HG02623 (cell line): ENCODE data around the gene STAP1.
"Not testable (repeated sequence)": the region's sequence is repeated elsewhere in the genome, so short reads cannot be mapped to it uniquely, and the experiment has no call there.

Experiments
- ATAC-seq: cut with Tn5 transposase; IDR thresholded peaks from one replicate; pipeline ENCODE4 v1.9.1; 2021; ENCODE audit warnings: moderate library complexity; ENCODE audit not compliant: unreplicated experiment

STAP1 gene, protein sequence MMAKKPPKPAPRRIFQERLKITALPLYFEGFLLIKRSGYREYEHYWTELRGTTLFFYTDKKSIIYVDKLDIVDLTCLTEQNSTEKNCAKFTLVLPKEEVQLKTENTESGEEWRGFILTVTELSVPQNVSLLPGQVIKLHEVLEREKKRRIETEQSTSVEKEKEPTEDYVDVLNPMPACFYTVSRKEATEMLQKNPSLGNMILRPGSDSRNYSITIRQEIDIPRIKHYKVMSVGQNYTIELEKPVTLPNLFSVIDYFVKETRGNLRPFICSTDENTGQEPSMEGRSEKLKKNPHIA

DNA sequence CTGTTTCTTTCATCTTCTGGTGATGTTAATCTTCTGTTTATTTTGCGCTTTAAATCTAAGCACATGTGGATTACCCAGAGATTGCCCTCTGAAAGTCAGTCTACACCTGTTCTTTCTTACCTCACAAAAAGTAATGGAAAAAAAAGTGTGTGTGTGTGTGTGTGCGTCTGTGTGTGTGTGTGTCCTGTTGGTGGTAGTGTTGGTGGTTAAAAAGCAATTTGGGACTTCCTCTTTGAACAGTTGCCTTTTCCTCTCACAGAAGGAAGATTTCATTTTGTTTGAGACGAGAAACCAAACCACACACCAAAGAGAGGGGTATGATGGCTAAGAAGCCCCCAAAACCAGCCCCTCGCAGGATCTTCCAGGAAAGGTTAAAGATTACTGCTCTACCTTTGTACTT, at the start of gene STAP1:
STAP1 (plus strand) TSS at position 235 of the 400 bp plus-strand sequence; CDS start at position 318, 83 bp downstream.
- ATAC-seq: peak; percentile 66

- no peak for ATAC-seq
These were observed 46.0 kb upstream of the STAP1 start for GRCh38 chr4:67512501-67512900.

- no peak for ATAC-seq
These were observed 38.4 kb upstream of the STAP1 start for GRCh38 chr4:67520141-67520540.

DNA sequence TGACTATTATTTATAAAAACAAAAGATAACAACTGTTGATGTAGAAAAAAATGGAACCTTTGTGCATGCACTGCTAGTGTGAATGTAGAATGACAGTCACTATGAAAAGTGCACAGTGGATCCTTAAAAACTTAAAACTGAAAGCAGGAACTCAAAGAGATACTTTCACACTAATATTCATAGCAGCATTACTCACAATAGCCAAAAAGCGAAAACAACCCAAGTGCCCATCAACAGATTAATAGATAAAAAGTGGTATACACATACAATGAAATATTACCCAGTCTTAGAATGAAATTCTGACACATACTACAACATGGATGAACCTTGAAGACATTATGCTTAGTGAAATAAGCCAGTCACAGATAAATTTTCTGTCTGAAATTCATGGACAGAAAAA, 37.0 kb upstream of the STAP1 start:
- ATAC-seq: peak; percentile 43

DNA sequence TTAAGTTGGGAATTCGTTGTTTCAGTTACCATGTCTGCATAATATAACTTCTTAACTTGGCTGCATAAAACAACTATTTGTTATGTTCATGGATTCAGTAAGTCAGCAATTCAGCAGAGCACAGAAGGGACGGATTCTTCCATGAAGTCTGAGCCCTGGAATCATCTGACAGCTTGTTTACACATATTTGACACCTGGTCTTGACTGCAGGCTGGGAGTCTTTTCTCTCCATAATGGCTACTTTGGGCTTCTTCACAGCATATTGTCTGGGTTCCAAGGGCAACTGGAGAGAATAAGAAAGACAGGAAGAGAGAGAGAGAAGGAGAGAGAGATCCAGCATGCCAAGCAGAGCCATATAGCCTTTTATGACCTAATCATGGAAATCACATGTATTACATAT, 36.3 kb upstream of the STAP1 start:
- ATAC-seq: no peak

DNA sequence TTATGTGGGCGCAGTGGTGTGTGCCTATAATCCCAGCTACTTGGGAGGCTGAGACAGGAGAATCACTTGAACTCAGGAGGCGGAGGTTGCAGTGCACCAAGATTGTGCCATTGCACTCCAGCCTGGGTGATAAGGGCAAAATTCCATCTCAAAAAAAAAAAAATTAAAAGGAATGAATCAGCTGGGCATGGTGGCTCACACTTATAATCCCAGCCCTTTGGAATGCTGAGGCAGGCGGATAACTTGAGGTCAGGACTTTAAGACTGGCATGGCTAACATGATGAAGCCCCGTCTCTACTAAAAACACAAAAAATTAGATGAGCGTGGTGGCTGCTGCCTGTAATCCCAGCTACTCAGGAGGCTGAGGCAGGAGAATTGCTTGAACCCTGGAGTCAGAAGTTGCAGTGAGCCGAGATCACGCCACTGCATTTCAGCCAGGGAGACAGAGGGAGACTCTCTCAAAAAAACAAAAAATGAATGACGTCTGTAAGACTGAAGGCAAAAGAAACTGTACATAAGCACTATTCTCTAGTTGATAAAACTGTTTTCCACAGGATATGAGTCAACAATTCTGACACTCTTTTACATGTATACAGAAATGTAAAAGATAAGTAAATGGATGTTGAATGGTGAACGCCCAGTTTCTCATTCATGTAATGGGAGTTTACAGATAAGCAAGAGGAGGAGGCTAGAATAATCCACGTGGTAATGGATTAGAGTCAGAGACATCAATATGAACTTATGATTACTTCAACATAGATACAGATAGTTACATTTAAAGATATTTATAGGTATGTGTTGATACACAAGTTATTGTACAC, 35.5 kb upstream of the STAP1 start:
- ATAC-seq: no peak

DNA sequence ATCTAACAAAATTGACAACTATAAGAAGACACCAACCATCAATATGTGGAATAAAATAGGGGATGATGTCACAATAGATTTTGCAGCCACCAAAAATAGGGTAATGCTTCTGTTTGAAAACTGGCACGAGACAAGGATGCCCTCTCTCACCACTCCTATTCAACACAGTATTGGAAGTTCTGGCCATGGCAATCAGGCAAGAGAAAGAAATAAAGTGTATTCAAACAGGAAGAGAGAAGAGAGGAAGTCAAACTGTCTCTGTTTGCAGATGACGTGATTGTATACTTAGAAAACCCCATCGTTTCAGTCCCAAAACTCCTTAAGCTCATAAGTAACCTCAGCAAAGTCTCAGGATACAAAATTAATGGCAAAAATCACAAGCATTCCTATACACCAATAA, 34.4 kb upstream of the STAP1 start:
- not testable (repeated sequence) for ATAC-seq

DNA sequence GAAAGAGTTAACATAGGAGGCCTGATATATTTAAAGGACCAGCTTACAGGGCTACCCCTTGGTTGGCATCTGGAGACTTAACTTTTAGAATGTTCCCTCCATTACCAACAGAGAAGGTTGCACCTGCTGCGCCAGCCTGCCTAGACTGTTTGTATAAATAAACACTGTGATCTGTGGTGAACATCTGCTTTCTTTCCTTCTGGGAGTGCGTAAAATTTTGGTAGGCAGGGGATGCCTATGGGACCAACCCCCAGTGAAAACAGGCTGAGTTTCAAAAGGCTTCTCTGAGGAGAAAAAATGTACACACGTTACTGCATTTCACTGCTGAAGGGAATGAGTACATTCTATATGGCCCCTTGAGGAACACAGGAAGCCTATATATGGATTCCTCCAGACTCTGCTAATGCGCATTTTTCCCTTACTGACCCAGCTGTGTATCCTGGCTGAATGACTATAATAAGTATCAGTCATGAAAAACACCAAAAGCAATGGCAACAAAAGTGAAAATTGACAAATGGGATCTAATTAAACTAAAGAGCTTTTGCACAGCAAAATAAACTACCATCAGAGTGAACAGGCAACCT, 27.1 kb upstream of the STAP1 start:
- no peak for ATAC-seq

DNA sequence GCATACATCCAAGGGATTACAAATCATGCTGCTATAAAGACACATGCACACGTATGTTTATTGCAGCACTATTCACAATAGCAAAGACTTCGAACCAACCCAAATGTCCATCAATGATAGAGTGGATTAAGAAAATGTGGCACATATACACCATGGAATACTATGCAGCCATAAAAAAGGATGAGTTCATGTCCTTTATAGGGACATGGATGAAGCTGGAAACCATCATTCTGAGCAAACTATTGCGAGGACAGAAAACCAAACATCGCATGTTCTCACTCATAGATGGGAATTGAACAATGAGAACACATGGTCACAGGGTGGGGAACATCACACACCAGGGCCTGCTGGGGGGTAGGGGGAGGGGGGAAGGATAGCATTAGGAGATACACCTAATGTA, 26.1 kb upstream of the STAP1 start:
- not testable (repeated sequence) for ATAC-seq

GRCh38 chr4:67533112-67533511, 25.4 kb upstream of the STAP1 start:
- ATAC-seq: no peak

DNA sequence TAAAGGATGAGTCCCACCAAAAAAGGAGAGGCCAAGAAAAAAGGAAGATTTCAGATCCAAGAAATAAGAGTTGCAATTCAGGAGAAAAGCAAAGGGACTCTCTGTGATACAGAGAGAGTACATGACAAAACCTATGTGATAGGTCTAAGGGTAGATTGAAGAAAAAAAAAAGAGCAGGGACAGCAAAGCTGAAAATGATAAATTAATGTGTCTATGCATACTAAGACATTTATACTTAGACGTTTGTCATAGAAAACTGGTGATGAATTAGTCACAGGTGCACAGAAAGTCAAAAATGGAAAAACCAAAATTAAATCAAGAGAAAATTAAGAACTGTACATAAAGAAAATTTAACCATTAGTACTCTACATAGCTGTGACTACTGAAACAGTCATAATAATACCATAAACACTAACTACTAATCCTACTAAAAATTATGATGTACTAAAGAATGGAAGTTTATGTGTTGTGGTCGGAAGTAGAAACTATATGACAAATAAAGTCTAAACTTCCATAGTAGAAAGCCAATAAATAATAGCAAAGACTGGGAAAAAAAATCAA, 23.2 kb upstream of the STAP1 start:
- ATAC-seq: no peak

- no peak for ATAC-seq
These were observed 18.7 kb upstream of the STAP1 start for GRCh38 chr4:67539830-67540229.

- no peak for ATAC-seq
These were observed 16.5 kb upstream of the STAP1 start for GRCh38 chr4:67542076-67542475.

- peak; percentile 95 for ATAC-seq
These were observed 13.1 kb upstream of the STAP1 start, which contains the start of gene CENPC for GRCh38 chr4:67545199-67546003. TSS of gene CENPC (minus strand) at chr4:67545503. CDS start at chr4:67545355, 148 bp downstream.

DNA sequence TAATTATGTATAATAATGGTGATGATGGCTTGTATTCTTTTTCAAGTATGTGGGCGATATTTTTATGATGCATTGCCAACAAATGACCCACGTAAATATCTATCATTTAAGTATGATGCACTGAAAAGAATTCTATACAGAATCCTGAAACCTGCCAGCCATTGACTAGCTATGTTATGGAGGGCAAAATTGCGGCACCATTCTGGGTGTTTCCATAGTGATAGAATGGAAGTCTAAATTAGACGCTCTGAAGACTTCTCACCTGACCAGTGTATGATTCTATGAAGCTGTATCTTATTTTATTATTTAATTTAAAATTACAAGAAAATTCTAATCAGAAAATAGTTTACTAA, 12.5 kb upstream of the STAP1 start:
- no peak for ATAC-seq

- ATAC-seq: no peak
These were observed 11.6 kb upstream of the STAP1 start for GRCh38 chr4:67546971-67547370.

DNA sequence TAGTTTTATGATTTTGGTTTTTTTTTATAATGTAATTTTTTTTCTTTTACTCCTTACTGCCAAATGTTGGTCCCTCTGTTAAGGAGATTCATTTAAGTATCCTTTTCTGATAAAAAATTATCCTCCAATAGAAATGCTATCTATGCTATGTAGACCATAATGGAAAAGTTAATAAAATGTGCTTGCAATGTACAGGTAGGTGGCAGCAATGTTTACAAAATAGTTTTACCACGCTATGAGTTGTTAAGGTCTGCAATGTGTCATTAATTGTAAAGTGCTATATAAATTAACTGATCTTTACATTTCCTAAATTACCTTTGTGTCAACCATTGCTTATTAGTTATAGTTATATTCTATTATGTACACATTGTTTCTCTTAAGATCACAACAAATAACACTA, 9.4 kb upstream of the STAP1 start:
- peak; percentile 30 for ATAC-seq

GRCh38 chr4:67550451-67550850, 8.1 kb upstream of the STAP1 start:
- peak; percentile 31 for ATAC-seq

GRCh38 chr4:67550857-67551256, 7.7 kb upstream of the STAP1 start:
- ATAC-seq: peak; percentile 25

DNA sequence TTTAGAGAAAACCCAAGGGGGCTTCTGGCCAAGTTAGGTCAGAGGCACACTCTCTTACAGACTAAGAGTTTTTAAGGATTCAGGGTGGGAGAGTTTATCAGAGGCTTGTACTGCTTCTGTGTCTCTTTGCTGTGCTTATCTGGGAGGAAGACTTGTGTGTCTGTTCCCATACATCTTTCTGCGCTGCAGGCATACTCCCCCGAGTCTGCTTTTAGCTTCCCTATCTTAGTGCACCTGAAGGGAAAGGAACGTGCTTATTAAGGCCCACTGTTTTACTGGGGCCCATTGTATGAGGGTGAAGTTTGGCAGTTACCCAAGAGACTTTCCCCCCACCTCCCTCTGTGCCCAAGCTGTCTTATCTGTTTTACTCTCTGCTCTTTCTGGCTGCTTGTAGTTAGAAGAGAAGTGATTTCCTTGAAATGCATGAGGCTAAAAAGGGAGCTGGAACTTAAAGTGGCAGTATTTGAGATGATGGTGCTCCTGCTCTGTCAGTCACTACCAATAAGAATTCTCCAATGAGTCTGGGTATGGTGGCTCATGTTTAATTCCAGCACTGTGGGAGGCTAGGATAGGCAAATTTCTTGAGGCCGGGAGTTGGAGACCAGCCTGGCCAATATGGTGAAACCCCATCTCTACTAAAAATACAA, 6.3 kb upstream of the STAP1 start:
- ATAC-seq: not testable (repeated sequence)
